ENCODE measurements around the gene PSMC5. TPM values are rescaled to one million over a fixed set of nuclear protein-coding genes. Genes with fewer than 3 reads are reported as not detected.

Gene PSMC5
- total and polyA plus RNA-seq, 2 donors (not counting 3 experiments of a cell fraction or from before 2014, with no cell fraction given): 179 to 236 TPM

GRCh38 chr17:63798572-63799106 is 28.6 kb upstream of the PSMC5 start:
- FAIRE-seq (no peak), DNase-seq (ENCODE audit: low read depth, low spot score) (no peak)
- Histone ChIP-seq H3K9ac (replicated peaks; ENCODE audit: extremely low read depth, insufficient read depth, low read length) (no peak overlapping the region), H4K20me1 (replicated peaks; ENCODE audit: control insufficient read depth, extremely low read depth, insufficient read depth, low read length) (peaks cover 3% of the 10 kb centered on the region), H3K9me3 (replicated peaks; ENCODE audit: control insufficient read depth, insufficient read depth, low read length) (no peaks in the 10 kb centered on the region), H3K79me2 (ENCODE audit: control insufficient read depth, insufficient read depth, low read length) (peaks cover 13% of the 10 kb centered on the region), H3K4me2 (ENCODE audit: insufficient read depth, low read length) (no peak overlapping the region), H3K36me3 (ENCODE audit: control insufficient read depth in 2 of 2, extremely low read depth in 1 of 2, insufficient read depth in 2 of 2, low read length in 2 of 2) (peaks cover 40 to 45% of the 10 kb centered on the region in 2 experiments), H2AFZ (ENCODE audit: low read depth, low read length) (no peak overlapping the region), H3K4me3 (replicated peaks in 1 of 3; ENCODE audit: insufficient read depth in 1 of 3, low read depth in 1 of 3, low read length in 3 of 3) (no peak overlapping the region), H3K27ac (ENCODE audit: insufficient read depth, low read depth, low read length) (no peak overlapping the region), H3K27me3 (ENCODE audit: control insufficient read depth in 2 of 2, insufficient read depth in 2 of 2, low read length in 2 of 2) (no peaks in the 10 kb centered on the region), H3K4me1 (ENCODE audit: control insufficient read depth, extremely low read depth, insufficient read depth, low read length) (no peaks in the 10 kb centered on the region), H3K9me1 (replicated peaks; ENCODE audit: control insufficient read depth, extremely low read depth, insufficient read depth, low read length) (no peaks in the 10 kb centered on the region)
- intact Hi-C loops (cut with micrococcal nuclease): no loop called here
- BruUV-seq (replicated peaks): no TSS peak
- dilution Hi-C loops (cut with MboI; ENCODE audit: extremely low pct_ligation_motif_present, low sequenced_read_pairs): no loop called here
- CTCF ChIA-PET: interaction anchor here (0.9 to 1.2 kb wide), 2 partner anchors 22 to 23 kb away, joined by 3 to 4 read pairs; no protein-coding TSS in a partner anchor
- no peak for TF ChIP-seq POLR2AphosphoS5 (IDR thresholded peaks at IDR 0.05; ENCODE audit: insufficient read depth, low read depth, low read length)
- POLR2A ChIA-PET: no interaction called here

GRCh38 chr17:63800783-63801182 is 26.4 kb upstream of the PSMC5 start:
- H3K4me1 ChIP-seq (ENCODE audit: control insufficient read depth, extremely low read depth, insufficient read depth, low read length): no peaks in the 10 kb centered on the region
- H3K27me3 ChIP-seq (ENCODE audit: control insufficient read depth in 2 of 2, insufficient read depth in 2 of 2, low read length in 2 of 2): no peaks in the 10 kb centered on the region
- H3K27ac ChIP-seq (ENCODE audit: insufficient read depth, low read depth, low read length): no peak overlapping the region
- DNase-seq (ENCODE audit: low read depth, low spot score) (no peak), FAIRE-seq (no peak)
- H3K9ac ChIP-seq (replicated peaks; ENCODE audit: extremely low read depth, insufficient read depth, low read length): no peak overlapping the region
- no peak for TF ChIP-seq POLR2AphosphoS5 (IDR thresholded peaks at IDR 0.05; ENCODE audit: insufficient read depth, low read depth, low read length)
- no peak for TF ChIP-seq GATA2 (IDR thresholded peaks at IDR 0.05; ENCODE audit: insufficient read depth, insufficient read length, low read depth, low read length)
- TF ChIP-seq EZH2 (IDR thresholded peaks at IDR 0.05; ENCODE audit: borderline replicate concordance, low read depth, low read length, severe bottlenecking): no peak
- no peak for TF ChIP-seq FOS (IDR thresholded peaks at IDR 0.05; ENCODE audit: borderline replicate concordance, insufficient read depth, low read length)
- TF ChIP-seq JUN (IDR thresholded peaks at IDR 0.05; ENCODE audit: borderline replicate concordance, insufficient read depth, insufficient read length, low read depth): no peak
- no peak for TF ChIP-seq MYC (IDR thresholded peaks at IDR 0.05; ENCODE audit: low read depth, low read length)
- TF ChIP-seq CTCF (IDR thresholded peaks at IDR 0.05; ENCODE audit: extremely low read depth in 1 of 2, insufficient read depth in 1 of 2, low read depth in 1 of 2, low read length in 2 of 2): no peak
- no peak for TF ChIP-seq MAX (IDR thresholded peaks at IDR 0.05; ENCODE audit: insufficient read depth, insufficient read length)
- no peak for TF ChIP-seq POLR2A (IDR thresholded peaks at IDR 0.05; ENCODE audit: low read depth, low read length)
- H3K4me3 ChIP-seq (replicated peaks in 1 of 3; ENCODE audit: insufficient read depth in 1 of 3, low read depth in 1 of 3, low read length in 3 of 3): no peak overlapping the region
- POLR2A ChIA-PET: no interaction called here
- peaks cover 36 to 44% of the 10 kb centered on the region in 2 experiments for H3K36me3 ChIP-seq (ENCODE audit: control insufficient read depth in 2 of 2, extremely low read depth in 1 of 2, insufficient read depth in 2 of 2, low read length in 2 of 2)
- no peaks in the 10 kb centered on the region for H3K9me1 ChIP-seq (replicated peaks; ENCODE audit: control insufficient read depth, extremely low read depth, insufficient read depth, low read length)
- H4K20me1 ChIP-seq (replicated peaks; ENCODE audit: control insufficient read depth, extremely low read depth, insufficient read depth, low read length): peaks cover 3% of the 10 kb centered on the region
- dilution Hi-C loops (cut with MboI; ENCODE audit: extremely low pct_ligation_motif_present, low sequenced_read_pairs): no loop called here
- H3K79me2 ChIP-seq (ENCODE audit: control insufficient read depth, insufficient read depth, low read length): peaks cover 11% of the 10 kb centered on the region
- no peak overlapping the region for H3K4me2 ChIP-seq (ENCODE audit: insufficient read depth, low read length)
- BruUV-seq (replicated peaks): no TSS peak
- H2AFZ ChIP-seq (ENCODE audit: low read depth, low read length): no peak overlapping the region
- no peaks in the 10 kb centered on the region for H3K9me3 ChIP-seq (replicated peaks; ENCODE audit: control insufficient read depth, insufficient read depth, low read length)
- intact Hi-C loops (cut with micrococcal nuclease): no loop called here
- CTCF ChIA-PET: interaction anchor here (1.5 kb wide), 1 partner anchor 10 kb away, joined by 5 read pairs; no protein-coding TSS in a partner anchor
